Mesenteric fat pad (tissue), 1 donor: ENCODE results near the gene EPB41L3. TPM values are rescaled to one million over a fixed set of nuclear protein-coding genes. Genes with fewer than 3 reads are reported as not detected.
"Not testable (repeated sequence)": the region's sequence is repeated elsewhere in the genome, so short reads cannot be mapped to it uniquely, and the experiment has no call there.

Experiments
- DNase-seq: peaks from one replicate; pipeline ENCODE4 v3.0.0-alpha.2; 2020; ENCODE audit warnings: low spot score
- total RNA-seq: library from RNA; stranded (reverse); fragmentation: NEBNext Ultra II Directional; extraction: Animal tissue kit (Norgen Biotek cat#: 25700); gene quantifications from one replicate; pipeline ENCODE4 v1.2.1, GENCODE V29; 2021
- donor health status: DM: yes; HTN: yes; CAD: no.

The EPB41L3 gene
- total RNA-seq, 1 donor from 2014 or later: 249 TPM

DNA sequence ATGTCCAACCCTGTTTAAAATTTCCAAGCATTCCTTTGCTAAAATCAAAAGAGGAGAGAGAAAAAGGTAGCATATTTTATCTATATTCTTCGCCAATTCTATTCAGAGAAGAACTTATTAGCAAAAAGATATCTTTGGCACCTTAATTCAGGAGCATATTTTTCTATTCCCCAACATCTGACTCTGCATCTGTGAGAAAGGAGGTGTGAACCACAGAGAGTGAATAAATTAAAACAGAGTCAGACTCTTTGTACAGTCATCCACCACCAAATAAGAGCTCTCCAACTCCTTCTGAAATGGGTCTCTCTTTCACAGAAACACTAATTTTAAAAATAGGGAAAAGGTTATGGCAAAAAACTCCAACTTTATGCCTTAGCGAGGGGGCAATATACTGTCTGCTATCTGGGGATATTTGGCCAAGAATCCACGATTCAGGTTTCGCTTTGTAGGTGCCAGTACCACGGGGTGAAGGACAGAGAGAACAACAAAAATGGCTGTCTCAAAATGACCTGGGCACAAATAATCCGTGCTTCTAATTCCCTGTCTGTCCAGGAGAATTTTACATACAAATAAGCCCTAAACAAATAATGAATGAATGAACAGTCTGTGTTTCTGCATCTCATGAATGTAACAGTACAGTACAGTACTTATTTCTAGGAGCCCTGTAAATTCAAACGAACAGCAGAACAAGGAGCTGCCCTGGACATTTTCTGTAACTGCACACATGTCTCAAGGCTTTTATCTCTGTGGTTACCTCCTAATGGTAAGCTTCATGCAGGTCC, 43.4 kb downstream of the EPB41L3 start:
- no peak for DNase-seq

DNA sequence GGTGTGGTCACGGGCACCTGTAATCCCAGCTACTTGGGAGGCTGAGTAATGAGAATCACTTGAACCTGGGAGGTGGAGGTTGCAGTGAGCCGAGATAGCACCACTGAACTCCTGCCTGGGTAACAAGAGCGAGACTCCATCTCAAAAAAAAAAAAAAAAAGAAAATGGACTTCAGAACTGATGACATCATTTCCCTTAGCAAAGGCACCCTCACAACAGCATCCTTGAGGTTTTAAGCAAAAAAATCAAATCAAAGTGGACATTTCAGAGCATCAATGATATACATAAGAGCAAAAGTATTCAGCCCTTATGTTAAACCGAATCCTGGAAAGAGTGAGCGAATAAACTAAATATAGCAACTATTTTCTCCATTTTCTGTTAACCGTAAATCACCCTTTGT, 45.3 kb downstream of the EPB41L3 start:
- no peak for DNase-seq

DNA sequence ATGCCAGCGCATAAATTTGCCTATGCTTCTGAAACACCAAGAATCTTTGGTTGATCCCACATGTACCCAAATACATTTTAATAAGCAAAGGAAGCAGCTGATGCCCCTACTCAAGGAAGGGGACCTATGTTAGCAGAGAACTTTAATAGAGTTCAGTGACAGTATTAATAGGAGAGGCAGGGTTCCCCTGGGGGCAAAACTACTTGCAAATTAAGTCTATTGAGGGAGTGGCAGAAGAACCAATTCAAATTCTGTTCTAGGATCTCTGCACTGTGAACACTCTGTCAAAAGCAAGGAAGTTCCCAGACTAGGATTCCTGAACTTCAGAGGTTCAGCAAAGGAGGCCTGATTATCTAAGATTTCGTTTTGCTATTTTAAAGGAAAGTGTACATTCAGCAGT, 47.5 kb downstream of the EPB41L3 start:
- no peak for DNase-seq

GRCh38 chr18:5490753-5491480, 52.9 kb downstream of the EPB41L3 start:
- DNase-seq: no peak

DNA sequence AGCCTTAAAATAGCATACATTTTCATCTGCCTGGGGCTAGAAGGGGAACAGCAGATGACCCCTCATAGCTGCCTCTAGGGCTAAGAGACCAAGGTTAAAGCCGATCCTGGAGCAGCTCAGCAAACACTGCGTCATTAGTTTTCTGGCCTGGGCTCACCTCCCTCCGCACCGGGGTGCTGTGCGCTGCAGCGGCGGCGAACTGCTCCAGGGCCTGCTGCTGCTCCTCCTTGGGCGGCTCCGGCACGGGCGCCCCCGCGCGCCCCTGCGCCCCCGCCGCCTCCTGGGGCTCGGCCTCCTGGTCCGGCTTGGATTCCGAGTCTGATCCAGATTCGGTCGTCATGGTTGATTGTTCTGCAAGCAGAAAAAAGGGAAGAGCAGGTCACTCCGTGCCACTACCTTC, 55.0 kb downstream of the EPB41L3 start:
- DNase-seq: no peak

- DNase-seq: not testable (repeated sequence)
Observed at GRCh38 chr18:5488044-5488443, 55.8 kb downstream of the EPB41L3 start.

DNA sequence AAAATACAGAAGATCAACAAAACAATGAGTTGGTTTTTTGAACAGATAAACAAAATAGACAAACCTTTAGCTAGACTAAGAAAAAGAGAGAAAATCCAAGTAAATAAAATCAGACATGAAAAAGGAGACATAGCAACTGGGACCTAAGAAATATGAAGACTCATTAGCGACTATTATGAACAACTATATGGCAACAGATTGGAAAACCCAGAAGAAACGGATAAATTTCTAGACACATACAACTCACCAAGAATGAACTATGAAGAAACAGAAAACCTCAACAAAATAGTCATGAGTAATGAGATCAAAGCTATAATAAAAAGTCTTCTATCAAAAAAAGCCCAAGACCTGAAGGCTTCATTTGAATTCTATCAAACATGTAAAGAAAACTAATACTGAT, 59.3 kb downstream of the EPB41L3 start:
- no peak for DNase-seq

DNA sequence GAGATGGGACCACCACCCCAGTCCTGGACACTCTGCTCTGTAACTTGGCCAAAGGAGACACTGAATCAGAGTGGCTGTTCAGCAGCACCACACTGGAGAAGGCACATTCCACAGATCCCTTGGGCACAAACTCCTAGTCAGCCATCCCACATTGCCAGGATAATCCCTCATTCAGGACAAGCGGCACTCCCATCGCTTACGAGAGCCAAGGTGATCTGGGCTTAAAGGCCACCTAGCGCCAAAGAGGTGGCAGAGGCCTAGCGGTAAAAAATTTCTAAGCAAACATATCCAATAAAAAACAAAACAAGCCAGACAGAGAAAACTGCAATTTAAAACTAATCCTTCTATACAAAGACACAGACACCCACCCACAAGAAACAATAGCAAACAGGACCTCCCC, 62.2 kb downstream of the EPB41L3 start:
- DNase-seq: no peak

DNA sequence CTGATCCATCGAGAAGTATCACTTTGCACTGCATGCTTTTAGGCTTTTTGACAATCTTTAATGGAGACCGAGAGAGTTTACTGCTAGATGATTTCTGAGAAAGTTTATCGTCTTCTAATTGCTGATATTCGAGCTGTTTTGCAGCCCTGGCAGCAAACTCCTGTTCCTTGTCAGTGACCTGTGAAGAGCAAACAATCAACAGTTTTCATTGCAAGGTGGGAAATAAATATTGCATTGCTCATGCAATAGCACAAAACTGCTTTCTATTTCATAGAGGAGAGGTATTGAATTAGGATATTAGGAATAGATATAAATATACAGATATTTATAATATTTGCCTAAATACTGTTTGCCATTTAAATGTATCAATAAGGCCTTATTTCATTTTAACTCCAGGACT, 65.5 kb downstream of the EPB41L3 start:
- no peak for DNase-seq

- DNase-seq: no peak
Observed at GRCh38 chr18:5476961-5477800, 66.6 kb downstream of the EPB41L3 start.

- DNase-seq: no peak
Observed at GRCh38 chr18:5475267-5475666, 68.5 kb downstream of the EPB41L3 start.

- no peak for DNase-seq
Observed at GRCh38 chr18:5469340-5469739, 74.5 kb downstream of the EPB41L3 start.

DNA sequence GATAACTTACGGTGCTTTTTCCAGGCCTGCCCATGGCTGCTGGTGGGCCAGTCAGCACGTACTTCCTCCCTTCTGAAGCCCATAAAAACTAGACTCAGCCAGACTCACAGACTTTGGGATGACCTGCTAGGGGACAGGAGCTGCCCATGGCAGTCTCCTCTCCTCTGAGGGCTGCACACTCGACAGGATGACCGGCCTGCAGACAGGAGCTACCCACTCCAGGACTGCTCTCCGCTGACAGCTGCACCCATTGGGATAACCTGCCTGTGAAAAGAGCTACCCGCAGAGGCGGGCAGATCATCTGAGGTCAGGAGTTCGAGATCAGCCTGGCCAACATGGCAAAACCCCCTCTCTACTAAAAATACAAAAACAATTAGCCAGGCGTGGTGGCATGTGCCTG, 75.4 kb downstream of the EPB41L3 start:
- no peak for DNase-seq

GRCh38 chr18:5467671-5468070, 76.1 kb downstream of the EPB41L3 start:
- no peak for DNase-seq

DNA sequence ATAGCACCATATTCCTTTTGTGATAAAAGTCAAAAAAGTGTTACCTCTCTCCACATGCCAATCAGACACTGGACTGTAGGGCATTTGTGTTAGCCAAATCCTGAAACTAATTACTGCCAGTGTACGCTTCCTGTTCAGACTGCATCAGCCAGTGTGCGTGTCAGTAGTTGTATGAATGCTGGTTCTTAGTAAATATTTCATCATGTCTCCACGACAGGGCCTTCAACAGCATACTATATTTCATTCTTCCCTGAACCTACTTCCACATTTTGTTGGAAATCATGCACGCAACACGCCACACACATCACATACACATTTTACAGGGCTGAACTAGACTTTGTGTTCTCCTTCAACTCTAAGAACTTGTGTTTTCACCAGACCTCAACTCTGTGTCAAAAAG, 77.5 kb downstream of the EPB41L3 start:
- DNase-seq: no peak

DNA sequence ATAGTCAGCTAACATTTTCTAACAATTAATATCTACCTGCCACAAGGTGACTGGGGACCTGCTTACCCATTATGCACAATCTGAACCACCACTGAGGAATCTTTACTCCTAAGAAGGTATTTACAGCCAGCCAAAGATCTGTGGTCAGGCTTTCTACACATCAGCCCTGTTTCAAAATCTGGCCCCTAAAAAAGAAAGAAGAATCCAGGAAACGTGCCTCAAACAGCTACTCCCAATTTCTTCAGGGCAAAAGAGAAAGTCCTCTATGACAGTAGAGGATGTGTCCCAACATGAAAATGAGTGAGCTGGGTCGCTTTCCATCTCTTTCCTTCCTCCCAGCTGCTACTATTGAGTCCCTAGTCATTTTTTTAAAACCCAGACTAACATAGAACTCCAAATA, 79.5 kb downstream of the EPB41L3 start:
- DNase-seq: no peak

DNA sequence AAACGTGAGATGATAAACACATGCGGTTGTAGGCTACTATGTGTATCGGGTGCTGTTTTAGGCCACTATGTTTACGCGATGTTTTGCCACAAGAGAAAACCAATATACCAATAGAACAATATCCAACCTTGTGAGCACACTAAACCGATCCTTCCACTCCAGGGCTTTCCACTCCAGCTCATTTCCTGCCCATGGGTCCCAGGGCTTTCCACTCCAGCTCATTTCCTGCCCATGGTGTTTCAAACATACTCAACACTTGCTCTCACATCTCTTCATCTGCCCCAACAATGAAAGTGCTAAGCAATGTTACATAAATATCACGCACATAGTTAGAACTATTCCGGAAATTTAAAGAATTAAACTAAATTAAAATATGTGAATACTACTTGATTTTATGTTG, 80.0 kb downstream of the EPB41L3 start:
- no peak for DNase-seq

DNA sequence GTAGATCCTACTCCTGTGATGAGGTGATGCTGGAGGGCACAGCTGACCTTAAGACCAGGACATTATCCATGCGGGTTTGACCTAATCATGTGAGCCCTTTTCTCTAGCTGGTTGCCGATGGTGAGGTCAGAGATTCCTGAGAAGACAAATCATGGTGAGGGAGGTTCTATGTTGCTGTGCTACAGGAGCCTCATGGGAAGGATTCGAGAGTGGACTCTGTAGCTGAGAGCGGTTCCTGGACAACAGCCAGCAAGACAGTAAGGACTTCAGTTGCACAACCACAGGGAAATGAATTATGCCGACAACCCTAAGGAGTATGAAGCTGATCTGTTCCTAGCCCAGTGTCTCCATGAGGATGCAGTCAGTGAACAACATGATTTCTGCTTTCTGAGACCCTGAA, 80.4 kb downstream of the EPB41L3 start:
- no peak for DNase-seq

- DNase-seq: no peak
Observed at GRCh38 chr18:5462227-5462626, 81.6 kb downstream of the EPB41L3 start.

GRCh38 chr18:5461041-5461440, 82.8 kb downstream of the EPB41L3 start:
- no peak for DNase-seq

- DNase-seq: no peak
Observed at GRCh38 chr18:5457462-5457957, 86.3 kb downstream of the EPB41L3 start.
